GM12801 (cell line): ENCODE data around the gene VWC2.

Experiments used
- CTCF ChIP-seq: IDR thresholded peaks from one replicate; pipeline ENCODE4 v1.5.1; 2011; ENCODE audit warnings: control low read depth; ENCODE audit not compliant: insufficient read length; ENCODE audit errors: extremely low read depth

The VWC2 gene

GRCh38 chr7:49774459-49775064 lies 1.1 kb downstream of the VWC2 start:
- no peak for TF ChIP-seq CTCF

- no peak for TF ChIP-seq CTCF
These were observed 1.9 kb downstream of the VWC2 start for GRCh38 chr7:49775065-49775948.

GRCh38 chr7:49775949-49776443 lies 2.6 kb downstream of the VWC2 start:
- TF ChIP-seq CTCF, result no peak

GRCh38 chr7:49776994-49777393 lies 3.6 kb downstream of the VWC2 start:
- no peak for TF ChIP-seq CTCF

- TF ChIP-seq CTCF, result no peak
These were observed 5.4 kb downstream of the VWC2 start for GRCh38 chr7:49778731-49779270.

GRCh38 chr7:49780953-49781352 lies 7.5 kb downstream of the VWC2 start:
- TF ChIP-seq CTCF, result no peak

GRCh38 chr7:49781996-49782395 lies 8.6 kb downstream of the VWC2 start:
- no peak for TF ChIP-seq CTCF
